Cortex of kidney (tissue), 1 donor: Measurements from ENCODE around the gene FRMD5.
"Not testable (repeated sequence)": the region's sequence is repeated elsewhere in the genome, so short reads cannot be mapped to it uniquely, and the experiment has no call there.

Experiments used
- DNase-seq: peaks from one replicate; lab custom pipeline; 2025; lab: John Stamatoyannopoulos, UW

The FRMD5 gene

DNA sequence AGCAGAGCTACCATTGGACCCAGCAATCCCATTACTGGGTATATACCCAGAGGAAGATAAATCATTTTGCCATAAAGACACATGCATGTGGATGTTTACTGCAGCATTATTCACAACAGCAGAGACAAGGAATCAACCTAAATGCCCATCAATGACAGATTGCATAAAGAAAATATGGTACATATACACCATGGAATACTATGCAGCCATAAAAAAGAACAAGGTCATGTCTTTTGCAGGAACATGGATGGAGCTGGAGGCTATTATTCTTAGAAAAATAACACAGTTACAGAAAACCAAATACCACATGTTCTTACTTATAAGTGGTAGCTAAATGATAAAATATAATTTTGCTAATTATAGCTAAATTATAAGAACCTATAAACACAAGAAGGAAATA lies 162.3 kb downstream of the FRMD5 start:
- DNase-seq = not testable (repeated sequence)

DNA sequence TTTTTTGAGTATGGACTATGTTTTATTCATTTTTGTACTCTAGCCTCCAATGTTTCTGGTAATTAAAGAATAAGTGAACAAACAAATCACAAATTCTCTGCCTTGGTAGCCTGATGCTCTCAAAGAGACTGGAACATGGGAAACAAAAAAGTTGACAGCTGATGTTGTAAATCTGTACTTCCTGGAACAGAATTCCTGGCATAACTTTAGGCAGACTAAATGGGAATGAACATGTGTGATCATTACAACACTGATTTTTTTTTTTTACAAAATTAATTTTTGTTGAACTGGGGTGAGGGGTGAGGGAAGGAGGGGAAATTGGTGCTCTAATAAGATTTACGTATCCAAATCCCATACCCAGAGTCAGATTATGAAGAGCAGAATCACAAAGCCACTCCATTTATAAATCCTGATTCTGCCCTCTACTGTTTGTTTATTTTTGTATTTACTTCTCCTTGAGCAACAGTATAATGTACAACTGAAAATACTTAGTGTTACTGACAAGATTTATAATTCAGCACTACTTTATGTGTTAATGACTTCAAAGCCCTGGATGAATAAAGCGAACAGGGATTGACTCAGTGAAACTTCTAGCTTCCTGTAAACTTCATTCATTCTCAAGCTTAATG lies 165.0 kb downstream of the FRMD5 start:
- no peak for DNase-seq

DNA sequence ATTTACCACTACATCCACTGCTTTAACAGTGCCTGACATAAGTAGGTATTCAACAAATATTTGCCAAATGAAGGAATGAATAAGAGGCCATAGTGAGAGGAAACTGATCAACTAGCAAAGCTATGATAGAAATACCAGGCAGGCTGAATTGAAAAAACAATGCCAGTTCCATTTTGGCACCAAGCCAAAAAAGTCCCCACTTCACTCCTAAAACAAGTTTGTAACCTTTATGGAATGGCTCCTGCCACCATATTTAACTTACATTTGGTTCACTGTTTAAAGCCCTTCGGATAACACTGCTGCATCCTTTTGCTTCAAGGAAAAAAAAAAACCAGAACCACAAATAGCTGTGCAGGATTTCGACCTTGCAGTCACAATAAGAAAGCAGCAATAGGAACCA lies 166.1 kb downstream of the FRMD5 start:
- DNase-seq = no peak

DNA sequence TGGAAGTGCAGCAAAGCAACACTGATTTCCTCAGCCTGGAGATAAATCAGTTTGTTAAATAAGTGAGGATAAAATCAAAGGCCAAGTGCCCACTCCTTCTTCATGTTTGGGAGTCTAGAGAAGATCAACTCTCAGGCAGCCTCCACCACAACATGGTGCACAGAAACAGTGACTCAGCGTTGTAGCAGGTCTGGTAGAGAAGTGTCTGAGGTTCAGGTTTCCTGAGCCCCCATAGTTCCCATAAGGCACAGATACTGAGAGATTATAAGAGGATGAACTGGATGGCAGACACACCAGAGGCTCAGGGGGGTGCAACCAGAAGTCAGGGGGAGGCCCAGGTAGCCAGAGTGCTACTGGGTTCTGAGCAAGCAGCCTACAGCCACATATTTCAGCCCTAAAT lies 166.7 kb downstream of the FRMD5 start:
- DNase-seq = no peak

DNA sequence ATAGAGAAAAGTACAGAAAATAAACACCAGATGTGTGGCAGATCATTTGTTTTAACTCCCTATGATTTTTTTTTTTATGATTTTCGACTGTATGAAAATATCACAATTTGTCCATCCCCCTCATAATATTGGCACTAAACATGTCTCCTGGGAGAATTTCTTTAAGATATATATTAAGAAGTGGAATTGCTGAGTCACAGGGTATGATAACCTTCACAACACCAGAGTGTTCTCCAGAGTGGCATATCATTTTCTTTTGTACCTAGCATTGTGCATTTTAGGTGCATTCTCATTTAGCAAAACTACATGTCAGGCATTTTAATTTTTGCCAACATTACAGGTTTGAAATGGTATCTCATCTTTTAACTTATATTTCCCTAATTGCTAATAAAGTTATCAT lies 170.9 kb downstream of the FRMD5 start:
- DNase-seq = no peak

DNA sequence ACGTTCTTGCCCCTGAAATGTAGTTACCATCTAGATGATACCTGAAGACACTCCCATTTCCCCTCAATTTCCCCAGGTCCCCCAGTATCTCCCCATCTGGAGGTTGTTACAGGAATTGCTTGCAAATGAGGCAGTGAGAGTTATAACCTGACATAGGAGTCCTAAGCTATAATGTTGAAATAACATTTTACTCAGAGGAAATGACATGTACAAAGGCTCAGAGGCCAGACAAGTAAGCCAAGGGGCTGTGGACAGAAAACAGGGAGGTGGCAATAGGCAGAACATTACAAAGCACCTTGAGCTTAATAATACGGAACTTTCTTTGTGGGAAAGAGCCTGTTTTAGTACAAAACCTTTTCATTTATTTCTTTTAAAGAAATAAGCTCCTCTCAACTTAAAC lies 171.9 kb downstream of the FRMD5 start:
- no peak for DNase-seq

DNA sequence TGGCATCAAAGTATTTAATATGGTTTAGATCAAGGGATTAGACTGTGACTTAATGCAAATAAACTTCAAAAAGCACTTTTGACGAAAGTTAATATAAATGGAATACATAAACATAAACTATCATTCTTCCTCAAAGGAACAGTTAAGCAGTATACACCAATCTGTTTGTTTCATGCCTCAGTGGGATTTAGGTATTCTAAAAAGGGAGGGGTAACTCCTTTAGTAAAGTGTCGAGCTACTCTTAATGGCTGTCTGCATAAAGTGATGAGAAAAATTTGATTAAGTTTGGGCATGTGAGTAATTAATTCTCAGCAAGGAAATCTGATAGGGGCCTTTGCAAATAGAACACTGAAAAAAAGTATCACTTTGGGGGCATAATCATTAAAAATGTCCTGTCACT lies 176.9 kb downstream of the FRMD5 start:
- DNase-seq = no peak

DNA sequence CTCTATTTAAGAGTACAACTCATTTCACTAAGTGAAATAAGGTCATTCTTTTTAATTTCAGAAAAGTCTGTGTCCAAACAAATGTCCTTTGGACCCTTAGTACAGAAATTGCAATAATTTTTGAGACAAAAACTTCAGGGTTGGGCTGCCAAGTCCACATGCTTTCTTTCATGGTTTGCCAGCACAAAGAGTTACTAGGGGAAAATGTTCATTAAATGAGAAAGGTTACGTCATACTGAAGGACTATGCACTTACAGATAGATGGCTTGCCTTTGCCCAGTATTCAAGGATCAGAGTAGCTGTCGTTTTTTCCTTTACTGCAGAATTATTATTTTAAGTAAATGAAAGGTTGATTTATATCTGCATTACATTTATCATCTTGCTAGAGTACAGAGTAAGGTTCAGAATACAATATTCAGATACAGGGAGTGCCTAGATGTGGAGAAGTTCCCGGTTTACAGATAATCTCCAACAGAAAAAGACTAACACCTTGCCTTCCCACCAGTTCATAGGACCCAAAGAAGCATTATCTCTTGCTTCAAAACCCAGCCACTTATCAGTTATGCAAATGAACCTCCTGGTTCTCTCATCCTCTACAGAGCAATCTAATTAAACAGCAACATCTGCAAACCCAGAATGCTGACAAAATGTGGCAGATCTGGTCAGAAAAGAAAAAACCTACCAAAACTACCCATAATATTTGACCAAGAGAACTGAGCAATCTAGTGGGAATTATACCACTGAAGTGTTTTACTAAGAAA lies 179.3 kb downstream of the FRMD5 start:
- DNase-seq = no peak

DNA sequence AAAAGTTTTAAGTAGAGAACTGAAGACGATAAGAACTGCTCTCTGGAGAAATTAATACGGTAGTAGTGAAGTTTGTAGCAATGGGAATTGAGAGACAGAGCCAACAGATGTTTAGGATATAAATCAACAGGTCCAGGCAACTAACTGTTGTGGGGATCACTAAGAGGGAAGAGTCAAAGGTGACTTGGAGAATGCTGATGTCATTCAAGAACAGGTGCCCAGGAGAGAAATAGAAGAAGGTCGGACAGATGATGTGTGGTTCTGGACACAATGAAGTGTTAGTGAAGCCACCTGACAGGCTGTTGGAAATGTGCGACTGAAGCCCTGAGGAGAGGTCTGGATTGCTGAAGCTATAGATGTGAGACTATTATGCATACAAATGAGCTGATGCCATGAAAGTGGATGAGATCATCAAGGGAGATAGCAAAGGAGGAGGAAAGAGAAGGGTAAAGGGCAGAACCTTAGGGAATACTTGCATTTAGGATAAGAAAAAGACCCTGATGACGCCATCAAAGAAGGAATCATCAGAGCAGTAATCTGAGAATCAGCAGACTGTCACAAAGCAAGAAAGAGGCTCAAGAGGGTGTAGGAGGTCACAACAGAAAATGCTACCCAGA lies 183.7 kb downstream of the FRMD5 start:
- no peak for DNase-seq

DNA sequence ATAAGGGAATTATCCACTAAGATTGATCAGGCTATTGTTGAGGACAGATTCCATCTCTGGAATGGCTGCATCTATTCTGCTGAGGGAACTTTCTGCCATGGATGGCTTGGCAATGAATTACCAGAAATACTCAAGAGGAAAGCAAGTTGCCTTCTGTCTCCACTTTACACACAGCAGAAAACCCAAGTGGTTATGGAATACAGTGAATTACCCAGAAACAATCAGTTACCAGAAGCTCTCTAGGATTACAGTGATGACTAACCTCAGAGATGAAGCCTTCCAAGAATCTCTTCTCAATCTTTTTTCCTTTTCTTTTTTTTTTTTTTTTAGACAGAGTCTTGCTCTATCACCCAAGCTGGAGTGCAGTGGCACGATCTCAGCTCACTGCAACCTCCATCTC lies 185.0 kb downstream of the FRMD5 start:
- DNase-seq = no peak

DNA sequence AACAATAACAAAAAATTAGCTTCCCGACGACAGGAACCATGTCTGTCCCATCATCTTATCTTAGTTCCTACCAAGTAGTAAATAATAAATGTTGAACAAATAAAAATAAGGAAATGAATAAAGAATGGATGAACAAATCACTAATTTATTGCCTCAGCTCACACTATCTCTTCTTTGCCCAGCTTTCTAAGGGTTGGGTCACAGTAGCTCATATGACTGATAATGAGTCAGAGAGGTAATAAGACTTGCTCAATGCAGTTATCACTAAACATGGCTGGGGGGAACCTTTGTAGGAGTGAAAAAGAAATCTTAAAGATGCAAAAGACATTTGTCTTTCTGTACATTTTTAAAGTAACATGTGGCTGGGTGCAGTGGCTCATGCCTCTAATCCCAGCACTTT lies 186.0 kb downstream of the FRMD5 start:
- DNase-seq = no peak

DNA sequence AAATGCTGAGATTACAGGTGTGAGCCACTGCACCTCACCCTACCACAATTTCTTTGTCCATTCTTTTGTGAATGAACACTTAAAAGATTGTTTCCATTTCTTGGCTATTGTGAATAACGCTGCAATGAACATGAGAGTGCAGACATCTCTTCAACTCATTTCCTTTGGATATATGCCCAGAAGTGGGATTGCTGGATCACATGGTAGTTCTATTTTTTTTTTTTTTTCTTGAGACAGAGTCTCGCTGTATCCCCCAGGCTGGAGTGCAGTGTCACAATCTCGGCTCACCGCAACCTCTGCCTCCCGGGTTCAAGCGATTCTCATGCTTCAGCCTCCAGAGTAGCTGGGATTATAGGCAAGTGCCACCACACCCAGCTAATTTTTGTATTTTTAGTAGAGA lies 194.8 kb downstream of the FRMD5 start:
- not testable (repeated sequence) for DNase-seq

DNA sequence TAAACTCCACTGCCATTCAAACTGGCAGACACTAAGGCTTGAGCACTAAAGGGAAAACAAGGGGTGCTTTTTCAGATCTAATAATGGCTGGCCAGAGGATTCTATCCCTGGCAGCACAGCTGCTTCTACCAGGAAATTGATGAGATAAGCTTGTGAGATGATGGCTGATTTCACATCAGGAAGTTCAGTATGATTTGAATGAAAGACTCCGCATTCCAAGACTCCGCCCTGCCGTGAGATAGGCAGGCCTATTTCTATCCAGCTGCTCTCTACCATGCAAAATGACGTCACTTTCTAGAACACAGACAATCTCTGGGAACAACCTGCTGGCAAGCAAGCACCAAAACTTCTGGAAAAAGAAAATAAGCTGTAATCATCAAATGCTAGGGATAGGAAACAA lies 196.5 kb downstream of the FRMD5 start:
- no peak for DNase-seq

DNA sequence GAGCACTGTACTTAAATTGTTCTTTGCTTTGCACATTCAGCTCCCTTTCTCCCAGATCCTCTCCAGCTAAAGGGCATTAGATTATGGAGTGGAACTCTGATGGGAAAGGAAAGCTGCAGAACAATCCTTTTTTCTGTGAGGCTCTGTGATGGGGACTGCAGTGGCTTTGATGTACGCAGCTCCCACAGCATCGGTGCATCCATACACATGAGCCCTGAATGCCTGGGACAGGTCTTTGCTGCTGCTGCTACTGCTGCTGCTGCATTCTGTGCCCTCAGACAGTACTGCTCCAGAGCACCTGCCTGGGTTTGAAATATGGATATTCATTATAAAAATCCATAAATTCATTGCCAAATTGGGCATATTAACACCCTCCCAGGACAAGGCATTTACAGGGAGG lies 203.9 kb downstream of the FRMD5 start:
- no peak for DNase-seq

DNA sequence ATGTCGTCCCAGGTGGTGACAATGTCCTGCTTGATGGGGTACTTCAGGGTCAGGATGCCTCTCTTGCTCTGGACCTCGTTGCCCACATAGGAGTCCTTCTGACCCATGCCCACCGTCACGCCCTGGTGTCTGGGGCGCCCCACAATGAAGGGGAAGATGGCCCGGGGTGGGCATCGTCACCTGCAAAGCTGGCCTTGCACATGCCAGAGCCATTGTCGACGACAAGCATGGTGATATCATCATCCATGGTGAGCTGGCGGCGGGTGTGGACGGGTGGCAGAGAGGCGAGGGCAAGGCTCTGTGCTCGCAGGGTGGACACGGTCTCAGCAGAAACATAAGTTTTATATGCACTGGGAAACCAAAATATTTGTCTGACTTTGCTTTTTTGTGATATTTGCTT lies 205.1 kb downstream of the FRMD5 start:
- no peak for DNase-seq

DNA sequence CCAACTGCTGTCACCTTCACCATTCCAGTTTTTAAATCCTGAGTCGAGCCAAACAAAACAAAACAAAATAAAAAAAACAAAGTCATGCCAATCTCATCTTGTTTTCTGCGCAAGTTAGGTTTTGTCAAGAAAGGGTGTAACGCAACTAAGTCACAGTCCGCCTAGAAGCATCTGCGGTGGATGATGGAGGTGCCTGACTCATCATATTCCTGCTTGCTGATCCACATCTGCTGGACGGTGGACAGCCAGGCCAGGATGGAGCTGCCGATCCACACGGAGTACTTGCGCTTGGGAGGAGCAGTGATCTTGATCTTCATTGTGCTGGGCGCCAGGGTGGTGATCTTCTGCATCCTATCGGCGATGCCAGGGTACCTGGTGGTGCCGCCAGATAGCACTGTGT lies 206.2 kb downstream of the FRMD5 start:
- no peak for DNase-seq

DNA sequence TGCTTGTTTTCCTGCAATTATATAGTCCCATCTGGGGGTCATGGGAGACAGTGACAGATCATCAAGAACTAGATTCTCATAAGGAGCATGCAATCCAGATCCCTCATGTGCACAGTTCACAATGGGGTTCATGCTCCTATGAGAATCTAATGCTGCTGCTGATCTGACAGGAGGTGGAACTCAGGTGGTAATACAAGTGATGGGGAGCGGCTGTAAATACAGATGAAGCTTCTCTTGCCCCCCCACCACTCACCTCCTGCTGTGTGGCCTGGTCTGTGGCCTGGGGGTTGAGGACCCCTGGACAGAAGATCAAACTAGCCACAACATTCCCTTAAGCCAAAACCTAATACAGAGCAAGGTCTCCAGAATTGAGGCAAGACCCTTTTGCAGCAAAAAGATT lies 207.1 kb downstream of the FRMD5 start:
- DNase-seq = no peak

DNA sequence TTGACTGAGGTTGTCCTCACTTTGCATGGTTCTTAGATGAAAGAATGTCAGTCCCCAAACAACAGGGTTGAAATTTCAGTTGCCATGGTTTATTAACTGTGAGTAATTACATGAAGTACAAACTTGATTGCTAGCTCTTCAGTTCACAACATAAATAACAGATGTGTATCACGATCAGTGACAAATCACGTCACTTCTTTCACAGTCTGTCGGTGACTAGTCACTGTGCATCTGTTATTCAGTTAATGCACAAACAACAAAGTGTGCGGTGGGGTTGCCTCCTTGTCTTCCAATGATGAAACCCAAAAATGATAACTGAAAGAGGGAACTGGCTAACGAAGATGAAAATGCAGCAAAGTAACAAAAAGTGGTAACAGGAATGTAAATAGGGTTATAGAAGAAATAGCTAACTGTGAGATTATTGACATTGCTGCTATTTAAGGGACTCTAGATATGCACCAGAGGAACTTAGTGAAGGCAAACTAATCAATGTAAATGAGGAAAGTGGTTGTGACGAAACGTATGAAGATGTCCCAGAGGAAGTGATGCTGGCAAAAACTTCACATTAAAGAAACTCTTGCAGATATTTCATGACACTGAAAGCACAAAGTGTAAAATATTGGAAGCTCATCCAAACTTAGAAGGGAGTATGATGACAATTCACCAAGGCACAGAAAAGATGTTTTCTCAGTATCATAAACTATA lies 208.9 kb downstream of the FRMD5 start:
- DNase-seq = no peak

DNA sequence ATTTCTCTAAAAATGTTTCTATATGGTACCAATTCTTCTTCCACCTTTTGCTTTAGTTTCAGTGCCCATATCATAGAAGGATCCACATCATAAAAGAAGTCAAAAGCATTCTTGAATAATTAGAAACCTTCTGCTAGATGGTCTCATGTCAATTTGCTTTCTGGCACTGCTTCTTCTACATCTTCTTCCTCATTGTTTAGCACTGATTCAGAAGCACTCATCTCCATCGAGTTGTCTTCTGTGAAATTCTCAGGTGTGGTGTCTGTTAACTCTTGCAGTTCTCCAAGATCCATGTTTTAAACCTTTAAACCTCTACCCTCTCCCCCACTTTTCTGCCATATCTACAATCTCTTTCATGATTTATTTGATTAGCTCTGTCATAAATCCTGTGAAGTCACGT lies 213.5 kb downstream of the FRMD5 start:
- no peak for DNase-seq

DNA sequence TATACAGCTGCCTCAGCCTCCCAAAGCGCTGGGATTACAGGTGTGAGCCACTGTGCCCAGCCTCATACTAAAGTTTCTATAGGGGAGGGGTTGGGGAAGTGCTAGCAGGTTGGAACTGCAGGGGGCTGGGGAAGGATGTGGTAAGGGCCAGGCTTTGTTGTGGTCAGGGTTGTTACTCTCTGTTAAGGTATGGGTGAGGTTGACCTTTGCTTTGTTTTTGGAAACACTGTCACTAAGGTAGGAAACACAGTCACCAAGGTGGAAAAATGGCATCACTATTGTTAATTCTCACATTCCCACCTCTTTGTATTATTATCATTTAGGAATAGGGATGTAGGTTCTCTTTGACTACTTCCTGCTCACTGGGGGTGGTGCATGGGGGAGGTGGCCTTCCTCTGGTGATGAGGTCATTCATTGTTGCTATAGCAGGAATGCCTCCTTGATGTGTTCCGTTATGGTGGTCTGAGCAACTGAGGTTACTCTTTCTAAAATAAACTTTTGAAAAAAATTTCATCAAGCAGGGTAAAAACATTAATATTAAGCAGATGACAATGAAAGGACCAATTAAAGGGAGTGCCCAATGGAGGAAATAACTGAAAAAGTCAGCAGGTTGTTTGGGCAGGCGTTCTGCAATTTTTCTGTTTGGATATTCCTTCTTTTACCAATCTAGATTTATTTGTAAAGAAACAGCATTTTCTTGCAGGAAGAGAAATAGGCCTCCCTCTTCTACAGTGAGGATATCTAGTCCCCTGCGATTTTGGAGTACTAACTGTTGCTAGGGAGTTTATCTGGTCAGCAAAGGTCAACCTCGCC lies 217.8 kb downstream of the FRMD5 start:
- no peak for DNase-seq

DNA sequence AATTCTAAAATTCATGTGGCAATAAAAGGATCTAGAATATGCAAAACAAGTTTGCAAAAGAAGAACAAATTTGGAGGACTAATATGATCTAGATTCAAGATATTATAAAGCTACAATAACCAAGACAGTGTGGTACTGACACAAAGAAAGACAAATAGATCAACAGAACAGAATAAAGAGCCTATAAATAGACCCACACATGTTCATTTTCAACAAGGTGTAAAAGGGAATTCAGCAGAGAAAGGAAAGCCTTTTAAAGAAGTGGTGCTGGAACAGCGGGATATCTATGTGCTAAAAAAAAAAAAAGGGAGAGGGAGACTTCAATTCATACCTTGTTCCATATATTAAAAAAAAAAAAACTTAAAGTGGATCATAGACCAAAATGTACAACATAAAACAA lies 219.3 kb downstream of the FRMD5 start:
- DNase-seq = no peak

DNA sequence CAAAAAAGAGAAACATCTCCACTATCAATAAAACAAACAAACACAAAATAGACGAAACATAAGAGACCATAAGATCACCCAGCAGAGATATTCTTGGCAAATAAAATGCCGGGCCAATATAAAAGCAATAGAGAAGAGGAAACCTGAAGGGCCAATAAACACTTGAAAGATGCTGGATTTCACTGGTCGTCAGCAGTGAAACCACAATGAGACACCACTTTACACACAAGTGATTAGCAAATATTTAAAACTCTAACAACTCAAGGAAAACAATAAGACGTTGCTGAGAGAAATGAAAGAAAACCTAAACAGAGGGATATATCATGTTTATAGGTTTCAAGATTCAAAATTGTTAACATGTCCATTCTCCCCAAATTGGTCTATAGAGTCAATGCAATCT lies 219.7 kb downstream of the FRMD5 start:
- no peak for DNase-seq
